ENCODE data around the gene PRKN. TPM values are rescaled to one million over a fixed set of nuclear protein-coding genes. Genes with fewer than 3 reads are reported as not detected.
A peak's percentile ranks its signal among the peaks of the same experiment; 100 is the strongest.

PRKN gene
- total and polyA plus RNA-seq, 8 donors = 0.82 to 7.2 (median 2.9) TPM

DNA sequence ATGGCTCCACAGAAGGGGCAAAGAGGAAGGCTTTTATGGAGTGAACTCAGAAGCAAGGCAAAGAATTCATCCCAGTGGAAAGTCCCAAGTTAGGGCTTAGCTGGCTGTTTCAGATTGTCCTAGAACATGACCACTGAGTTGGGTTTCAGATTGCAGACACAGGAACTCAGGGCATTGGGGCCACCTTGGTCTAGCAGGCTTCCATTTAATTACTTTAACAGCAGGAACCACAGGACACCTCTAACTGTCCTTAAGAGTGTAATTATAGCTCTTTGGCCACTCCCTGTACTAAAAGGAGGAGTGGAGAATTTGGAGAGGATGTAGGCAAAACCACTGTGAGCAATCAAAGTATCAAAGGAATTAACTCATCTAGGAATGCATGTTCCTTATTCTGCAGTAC lies 1303.1 kb downstream of the PRKN start:
- Histone ChIP-seq H3K4me1 (peaks cover 5 to 11% (median 10%) of the 10 kb centered on the region in 3 donors), H3K27me3 (no peaks in the 10 kb centered on the region), H3K9me3 (no peaks in the 10 kb centered on the region), H3K36me3 (no peaks in the 10 kb centered on the region), H3K27ac (no peak overlapping the region), H3K4me3 (no peak overlapping the region)
- no peak for FAIRE-seq
- no peak for DNase-seq
- no peak for ATAC-seq
- intact Hi-C loops (cut with DNase I) = loop anchor here in 1 of 3 donors (10.0 kb wide), 1 partner anchor 270 kb away; no protein-coding TSS in a partner anchor
- TF ChIP-seq, protein P1, sequence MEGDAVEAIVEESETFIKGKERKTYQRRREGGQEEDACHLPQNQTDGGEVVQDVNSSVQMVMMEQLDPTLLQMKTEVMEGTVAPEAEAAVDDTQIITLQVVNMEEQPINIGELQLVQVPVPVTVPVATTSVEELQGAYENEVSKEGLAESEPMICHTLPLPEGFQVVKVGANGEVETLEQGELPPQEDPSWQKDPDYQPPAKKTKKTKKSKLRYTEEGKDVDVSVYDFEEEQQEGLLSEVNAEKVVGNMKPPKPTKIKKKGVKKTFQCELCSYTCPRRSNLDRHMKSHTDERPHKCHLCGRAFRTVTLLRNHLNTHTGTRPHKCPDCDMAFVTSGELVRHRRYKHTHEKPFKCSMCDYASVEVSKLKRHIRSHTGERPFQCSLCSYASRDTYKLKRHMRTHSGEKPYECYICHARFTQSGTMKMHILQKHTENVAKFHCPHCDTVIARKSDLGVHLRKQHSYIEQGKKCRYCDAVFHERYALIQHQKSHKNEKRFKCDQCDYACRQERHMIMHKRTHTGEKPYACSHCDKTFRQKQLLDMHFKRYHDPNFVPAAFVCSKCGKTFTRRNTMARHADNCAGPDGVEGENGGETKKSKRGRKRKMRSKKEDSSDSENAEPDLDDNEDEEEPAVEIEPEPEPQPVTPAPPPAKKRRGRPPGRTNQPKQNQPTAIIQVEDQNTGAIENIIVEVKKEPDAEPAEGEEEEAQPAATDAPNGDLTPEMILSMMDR (IDR thresholded peaks at IDR 0.05) = no peak

DNA sequence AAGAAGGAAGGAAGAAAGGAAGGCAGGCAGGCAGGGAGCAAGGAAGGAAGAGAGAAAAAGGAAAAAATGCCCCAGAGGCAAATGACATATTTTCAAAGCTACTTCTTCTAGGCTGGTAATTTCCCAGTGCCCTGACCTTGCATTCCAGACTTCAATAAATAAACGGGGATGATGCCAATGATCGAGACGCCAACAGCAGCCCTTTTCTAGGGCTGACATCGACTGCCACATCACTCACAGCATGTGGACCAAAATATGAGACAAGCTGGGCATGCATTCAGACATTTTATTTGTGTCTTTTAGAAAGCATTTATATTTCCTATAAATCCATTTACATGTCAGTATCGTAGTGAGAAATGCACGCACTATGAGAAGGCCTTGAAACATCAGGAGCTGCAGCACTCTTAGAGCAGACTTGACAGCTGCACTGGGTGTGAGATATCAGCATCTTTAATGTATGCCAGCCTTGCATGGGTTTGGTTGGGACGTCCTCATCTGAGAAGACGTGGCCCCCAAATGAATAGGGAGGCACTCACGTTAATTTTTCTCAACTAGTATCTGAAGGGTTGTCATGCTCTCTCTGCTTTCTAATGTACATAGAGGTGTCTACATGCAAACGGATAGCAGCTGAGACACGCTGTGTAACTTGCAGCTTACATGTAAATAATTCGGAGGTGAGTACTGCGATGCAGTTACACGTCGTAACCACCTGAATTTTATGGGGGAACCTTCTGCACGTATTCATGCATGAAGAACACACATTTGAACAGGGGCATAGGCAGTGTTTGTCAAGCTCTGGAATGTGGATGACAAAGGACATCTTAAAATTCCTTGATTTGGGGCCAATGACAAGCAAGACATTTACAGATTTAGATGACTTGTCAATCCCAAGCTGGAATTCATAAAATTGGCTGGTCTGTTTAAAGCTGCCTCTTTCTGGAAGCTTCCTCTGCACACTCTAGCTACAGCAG lies 1304.6 kb downstream of the PRKN start:
- no peak for DNase-seq
- Histone ChIP-seq H3K4me1 (peaks cover 5 to 21% (median 19%) of the 10 kb centered on the region in 3 donors), H3K9me3 (no peaks in the 10 kb centered on the region), H3K36me3 (no peaks in the 10 kb centered on the region), H3K27ac (peak overlapping the region in 2 of 4 donors; percentile 27 to 34), H3K27me3 (no peaks in the 10 kb centered on the region), H3K4me3 (no peak overlapping the region)
- intact Hi-C loops (cut with DNase I) = loop anchor here in 1 of 3 donors (10.0 kb wide), 1 partner anchor 272 kb away; no protein-coding TSS in a partner anchor
- ATAC-seq = peak in 2 of 4 donors; percentile 15 to 37
- no peak for FAIRE-seq
- TF ChIP-seq, protein P1 (IDR thresholded peaks at IDR 0.05) = no peak
- WGBS, 2 donors = 55 to 57% methylated on average over 16 of the region's 16 CpGs

DNA sequence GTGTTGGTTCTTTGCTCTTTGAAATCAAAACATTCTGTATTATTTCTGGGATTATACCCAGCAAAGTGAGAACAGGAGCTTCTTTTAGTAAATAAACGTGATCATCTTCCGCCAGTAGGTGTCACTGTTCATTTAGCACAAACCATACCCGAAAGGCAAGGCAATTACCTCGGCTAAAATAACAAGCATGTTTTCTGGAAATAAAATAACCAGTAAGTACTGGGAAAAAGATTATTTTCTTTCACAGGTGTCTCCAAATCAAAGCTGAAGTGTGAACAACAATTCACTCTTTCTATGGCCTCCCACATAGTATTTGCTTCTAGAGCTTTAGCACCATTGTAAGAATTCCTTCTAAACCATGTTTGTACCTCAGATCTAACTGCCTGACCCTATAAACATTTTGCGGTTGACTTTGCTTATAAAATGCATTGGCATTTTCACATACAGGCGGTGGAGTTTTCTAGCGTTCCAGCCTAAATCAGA lies 1309.1 kb downstream of the PRKN start:
- 5 to 7% methylated on average over 7 of the region's 7 CpGs for WGBS, 2 donors
- no peaks in the 10 kb centered on the region for H3K27me3 ChIP-seq
- H3K4me1 ChIP-seq = peaks cover 19 to 50% (median 43%) of the 10 kb centered on the region in 3 donors
- H3K36me3 ChIP-seq = no peaks in the 10 kb centered on the region
- no peaks in the 10 kb centered on the region for H3K9me3 ChIP-seq
- intact Hi-C loops (cut with DNase I) = no loop called here
- H3K27ac ChIP-seq = peak overlapping the region; percentile 60 to 90 (median 78)
- FAIRE-seq (peak; percentile 92), DNase-seq (peak in 3 of 6 donors; percentile 60 to 72 (median 62)), ATAC-seq (peak; percentile 65 to 79 (median 76))
- no peak overlapping the region for H3K4me3 ChIP-seq
- TF ChIP-seq, protein P1 (IDR thresholded peaks at IDR 0.05) = peak; percentile 35 to 66 (median 60)

DNA sequence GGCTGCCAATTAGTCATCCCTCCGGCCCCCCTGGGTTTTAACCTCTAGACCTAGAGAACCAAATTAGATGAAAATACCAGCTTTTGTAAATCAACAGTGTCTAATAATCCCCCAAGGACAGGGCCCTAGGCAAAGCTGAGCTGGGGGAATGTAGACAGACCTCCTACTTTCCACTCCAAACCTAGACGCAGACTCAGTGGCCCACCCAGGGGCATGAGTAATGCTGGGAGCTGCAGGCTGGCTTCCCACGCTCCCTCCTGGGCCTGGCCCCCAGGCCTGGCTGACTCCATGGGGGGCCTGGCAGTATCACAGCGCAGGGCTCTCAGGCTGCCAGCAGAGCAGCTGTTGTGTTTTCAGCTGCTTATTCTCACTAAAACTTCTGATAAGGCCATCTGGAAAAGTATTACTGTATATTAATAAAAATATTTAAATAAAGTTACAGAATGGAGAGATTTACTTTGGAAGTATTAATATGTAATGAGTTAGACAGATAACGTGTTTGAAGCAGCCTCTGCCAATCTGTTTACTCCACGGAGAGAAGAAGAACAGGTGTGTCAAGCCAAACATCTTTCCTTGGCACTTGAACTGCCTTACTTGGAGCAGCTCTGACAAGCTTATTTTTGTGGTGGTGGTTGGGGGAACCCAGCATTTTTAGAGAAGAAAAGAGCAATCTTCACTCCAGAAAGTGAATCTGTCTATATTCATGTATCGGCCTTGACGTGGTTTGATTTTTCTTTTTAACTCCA lies 1309.7 kb downstream of the PRKN start:
- 8 to 10% methylated on average over 8 of the region's 8 CpGs for WGBS, 2 donors
- FAIRE-seq (no peak), ATAC-seq (peak; percentile 82 to 92 (median 84)), DNase-seq (peak; percentile 81 to 88 (median 83))
- no peaks in the 10 kb centered on the region for H3K27me3 ChIP-seq
- H3K36me3 ChIP-seq = no peaks in the 10 kb centered on the region
- H3K9me3 ChIP-seq = no peaks in the 10 kb centered on the region
- TF ChIP-seq, protein P1 (IDR thresholded peaks at IDR 0.05) = no peak
- peaks cover 16 to 51% (median 41%) of the 10 kb centered on the region in 3 donors for H3K4me1 ChIP-seq
- no peak overlapping the region for H3K4me3 ChIP-seq
- H3K27ac ChIP-seq = peak overlapping the region; percentile 60 to 90 (median 78)
- intact Hi-C loops (cut with DNase I) = no loop called here

Measured in pancreas (tissue), 10 donors.